Endothelial cell of umbilical vein (primary cell): ENCODE data around the gene RMP24.

Experiments used
- BruUV-seq: library from RNA; stranded (reverse); fragments of 400-500 nt; replicated peaks from 2 replicates; lab custom pipeline; 2021; lab: Mats Ljungman, UMichigan
- CTCF ChIA-PET: fragments of 300-600, 350-600 bp; sonication (Branson Sonifier 250); formaldehyde crosslinking; loops from one replicate; lab custom pipeline; 2021; ENCODE audit warnings: antibody characterized with exemption, inconsistent platforms; lab: Charles Lee
- POLR2A ChIA-PET: fragments of 300-600, 350-600 bp; sonication (Branson Sonifier 250); formaldehyde crosslinking; loops from one replicate; lab custom pipeline; 2021; ENCODE audit warnings: antibody characterized with exemption, inconsistent platforms; lab: Charles Lee
- DNase-seq: peaks from one replicate; pipeline ENCODE4 v3.0.0-alpha.2; 2011; ENCODE audit warnings: low read depth, low spot score
- FAIRE-seq: peaks from 2 replicates; lab custom pipeline; 2011; peaks lifted over from hg19 to GRCh38; lab: Jason Lieb, UNC
- H2AFZ ChIP-seq: 2 replicates; pipeline ENCODE4 v1.6.0; 2012; ENCODE audit warnings: low read depth, low read length, control low read depth, inconsistent platforms
- H3K27ac ChIP-seq: 2 replicates; pipeline ENCODE4 v1.5.1; 2011; ENCODE audit warnings: low read depth, mild to moderate bottlenecking, control low read depth, low read length, moderate library complexity; ENCODE audit not compliant: insufficient read depth
- H3K27me3 ChIP-seq, 2 experiments: 2 replicates each; pipeline versions ENCODE4 v1.6.0 to v1.6.1; 2011; ENCODE audit warnings: low read length in 2 of 2, mixed read lengths in 1 of 2; ENCODE audit not compliant: control insufficient read depth in 2 of 2, insufficient read depth in 2 of 2
- H3K36me3 ChIP-seq, 2 experiments: 2 replicates in 1 of 2; 3 replicates in 1 of 2; pipeline ENCODE4 v1.5.1; 2011; ENCODE audit warnings: low read length in 2 of 2, mild to moderate bottlenecking in 1 of 2, moderate library complexity in 1 of 2; ENCODE audit not compliant: control insufficient read depth in 2 of 2, insufficient read depth in 2 of 2; ENCODE audit errors: extremely low read depth in 1 of 2
- H3K4me1 ChIP-seq: 3 replicates; pipeline ENCODE4 v1.5.1; 2011; ENCODE audit warnings: mild to moderate bottlenecking, low read length; ENCODE audit not compliant: control insufficient read depth, insufficient read depth; ENCODE audit errors: extremely low read depth
- H3K4me2 ChIP-seq: 2 replicates; pipeline ENCODE4 v1.6.1; 2011; ENCODE audit warnings: low read length, control low read depth, mixed read lengths; ENCODE audit not compliant: insufficient read depth
- H3K4me3 ChIP-seq, 3 experiments: fragments of 200-600 bp in 1 of 3; sonication (generic), shearing (Covaris generic) in 1 of 3; replicated peaks in 1 of 3; 2 replicates each; pipeline ENCODE4 v1.5.1; 2011 to 2016; ENCODE audit warnings: control low read depth in 3 of 3, low read length in 3 of 3, mild to moderate bottlenecking in 2 of 3, inconsistent platforms in 1 of 3, low read depth in 1 of 3, moderate library complexity in 1 of 3; ENCODE audit not compliant: insufficient read depth in 1 of 3
- H3K79me2 ChIP-seq: 2 replicates; pipeline ENCODE4 v1.6.0; 2012; ENCODE audit warnings: low read length, inconsistent platforms; ENCODE audit not compliant: control insufficient read depth, insufficient read depth
- H3K9ac ChIP-seq: replicated peaks from 2 replicates; pipeline ENCODE3; 2011; ENCODE audit warnings: low read length, control low read depth; ENCODE audit not compliant: insufficient read depth; ENCODE audit errors: extremely low read depth
- H3K9me1 ChIP-seq: replicated peaks from 3 replicates; pipeline ENCODE4 v1.6.0; 2011; ENCODE audit warnings: mild to moderate bottlenecking, low read length; ENCODE audit not compliant: control insufficient read depth, insufficient read depth; ENCODE audit errors: extremely low read depth
- H3K9me3 ChIP-seq: replicated peaks from 2 replicates; pipeline ENCODE4 v1.5.1; 2012; ENCODE audit warnings: low read length, inconsistent platforms; ENCODE audit not compliant: control insufficient read depth, insufficient read depth
- H4K20me1 ChIP-seq: replicated peaks from 2 replicates; pipeline ENCODE3; 2011; ENCODE audit warnings: mild to moderate bottlenecking, low read length; ENCODE audit not compliant: control insufficient read depth, insufficient read depth; ENCODE audit errors: extremely low read depth
- CTCF ChIP-seq, 2 donors: IDR thresholded peaks; 1 replicate in 1 of 2; 2 replicates in 1 of 2; pipeline ENCODE4 v1.5.1; 2011; ENCODE audit warnings: low read length in 2 of 2, mild to moderate bottlenecking in 2 of 2, moderate library complexity in 2 of 2, control low read depth in 1 of 2, inconsistent platforms in 1 of 2, low read depth in 1 of 2; ENCODE audit not compliant: insufficient read depth in 1 of 2; ENCODE audit errors: extremely low read depth in 1 of 2
- EZH2 ChIP-seq: IDR thresholded peaks from 2 replicates; pipeline ENCODE4 v1.6.1; 2012; ENCODE audit warnings: borderline replicate concordance, low read depth, mild to moderate bottlenecking, moderate library complexity, low read length, inconsistent platforms; ENCODE audit not compliant: severe bottlenecking
- FOS ChIP-seq: IDR thresholded peaks from 2 replicates; pipeline ENCODE4 v1.6.1; 2011; ENCODE audit warnings: mild to moderate bottlenecking, low read length, moderate library complexity, borderline replicate concordance; ENCODE audit not compliant: insufficient read depth
- GATA2 ChIP-seq: IDR thresholded peaks from 2 replicates; pipeline ENCODE4 v1.7.0; 2011; ENCODE audit warnings: low read depth, mild to moderate bottlenecking, moderate library complexity, mixed read lengths, low read length; ENCODE audit not compliant: insufficient read length, insufficient read depth
- JUN ChIP-seq: IDR thresholded peaks from 2 replicates; pipeline ENCODE4 v1.6.1; 2011; ENCODE audit warnings: borderline replicate concordance, low read depth; ENCODE audit not compliant: insufficient read length, insufficient read depth
- MAX ChIP-seq: IDR thresholded peaks from 2 replicates; pipeline ENCODE4 v1.6.1; 2011; ENCODE audit not compliant: insufficient read depth, insufficient read length
- MYC ChIP-seq: IDR thresholded peaks from one replicate; pipeline ENCODE4 v1.6.1; 2011; ENCODE audit warnings: mild to moderate bottlenecking, low read depth, low read length
- POLR2A ChIP-seq: IDR thresholded peaks from 2 replicates; pipeline ENCODE4 v1.6.1; 2012; ENCODE audit warnings: low read depth, mild to moderate bottlenecking, control low read depth, low read length
- POLR2AphosphoS5 ChIP-seq: IDR thresholded peaks from 2 replicates; pipeline ENCODE4 v1.6.1; 2012; ENCODE audit warnings: low read depth, mild to moderate bottlenecking, control low read depth, low read length, moderate library complexity; ENCODE audit not compliant: insufficient read depth
- dilution Hi-C: fragments of 300-500 bp; cut with MboI; formaldehyde crosslinking; loops from one replicate; pipeline ENCODE4 v1.15.0; 2019; ENCODE audit warnings: low sequenced_read_pairs; ENCODE audit not compliant: extremely low pct_ligation_motif_present
- intact Hi-C: fragments of 100-400 bp; cut with micrococcal nuclease; formaldehyde crosslinking; loops from one replicate; pipeline ENCODE4 v1.10.0; 2022

Gene RMP24

GRCh38 chr18:35956226-35956625, 16.3 kb upstream of the RMP24 start:
- BruUV-seq, result no TSS peak
- H2AFZ ChIP-seq, result no peak overlapping the region
- no peaks in the 10 kb centered on the region for H4K20me1 ChIP-seq
- H3K9me3 ChIP-seq, result no peaks in the 10 kb centered on the region
- no peaks in the 10 kb centered on the region for H3K79me2 ChIP-seq
- ChIA-PET POLR2A (no interaction called here), CTCF (no interaction called here)
- no peak overlapping the region for H3K27ac ChIP-seq
- DNase-seq (no peak), FAIRE-seq (no peak)
- intact Hi-C loops (loop anchor here (10.0 kb wide), 1 partner anchor 721 kb away; no protein-coding TSS in a partner anchor), dilution Hi-C loops (no loop called here)
- no peak overlapping the region for H3K4me3 ChIP-seq
- H3K9ac ChIP-seq, result no peak overlapping the region
- no peaks in the 10 kb centered on the region for H3K9me1 ChIP-seq
- H3K4me2 ChIP-seq, result no peak overlapping the region
- no peaks in the 10 kb centered on the region for H3K4me1 ChIP-seq
- TF ChIP-seq MYC (no peak), MAX (no peak), CTCF (IDR thresholded peaks at IDR 0.05; ENCODE audit: extremely low read depth in 1 of 2, insufficient read depth in 1 of 2, low read depth in 1 of 2, low read length in 2 of 2) (no peak), POLR2A (no peak), GATA2 (no peak), JUN (no peak), FOS (no peak), EZH2 (no peak), POLR2AphosphoS5 (no peak)
- peaks cover 0 to 22% of the 10 kb centered on the region in 2 experiments for H3K27me3 ChIP-seq
- H3K36me3 ChIP-seq, result no peaks in the 10 kb centered on the region
